ENCODE data around the gene DNAJB5. TPM values are rescaled to one million over a fixed set of nuclear protein-coding genes. Genes with fewer than 3 reads are reported as not detected.
A peak's percentile ranks its signal among the peaks of the same experiment; 100 is the strongest.

The DNAJB5 gene
- total RNA-seq, 2 donors from 2014 or later = 19.8 to 40.1 TPM

- no peaks in the 10 kb centered on the region for H3K27me3 Mint-ChIP-seq (ENCODE audit: insufficient read depth)
- peak overlapping the region; percentile 42 for H3K27ac Mint-ChIP-seq
- WGBS, 2 experiments (ENCODE audit: insufficient coverage in 1 of 2, insufficient read length in 1 of 2) = 92% methylated on average over 8 to 10 of the region's 10 CpGs
- no peaks in the 10 kb centered on the region for H3K9me3 Mint-ChIP-seq
- H3K4me1 Mint-ChIP-seq = peaks cover 62% of the 10 kb centered on the region
- Histone ChIP-seq H3K27ac (ENCODE audit: low read depth, low read length) (no peak overlapping the region), H3K36me3 (ENCODE audit: control insufficient read depth, insufficient read depth, low read length) (peaks cover 43% of the 10 kb centered on the region), H3K4me1 (ENCODE audit: control insufficient read depth, insufficient read depth, low read length) (peaks cover 46% of the 10 kb centered on the region), H3K27me3 (ENCODE audit: control insufficient read depth, insufficient read depth, low read length, poor library complexity, severe bottlenecking) (no peaks in the 10 kb centered on the region), H3K9ac (ENCODE audit: extremely low read depth, low read length, poor library complexity, severe bottlenecking) (no peak overlapping the region), H3K9me3 (ENCODE audit: control insufficient read depth, low read length) (no peaks in the 10 kb centered on the region), H3K4me3 (ENCODE audit: low read length) (no peak overlapping the region)
- no peak for TF ChIP-seq CTCF (conservative IDR thresholded peaks at IDR 0.05)
- DNase-seq = no peak
- H3K4me3 Mint-ChIP-seq = no peak overlapping the region
- peaks cover 19% of the 10 kb centered on the region for H3K36me3 Mint-ChIP-seq (ENCODE audit: low read depth)
These were observed 7.3 kb downstream of the DNAJB5 start for GRCh38 chr9:34996905-34997279.

- H3K27ac Mint-ChIP-seq = peak overlapping the region; percentile 48
- peaks cover 62% of the 10 kb centered on the region for H3K4me1 Mint-ChIP-seq
These were observed 7.8 kb downstream of the DNAJB5 start for GRCh38 chr9:34997379-34997781.

GRCh38 chr9:34998266-34998665 lies 8.7 kb downstream of the DNAJB5 start:
- H3K36me3 Mint-ChIP-seq (ENCODE audit: low read depth) = peaks cover 19% of the 10 kb centered on the region
- Histone ChIP-seq H3K36me3 (ENCODE audit: control insufficient read depth, insufficient read depth, low read length) (peaks cover 32% of the 10 kb centered on the region), H3K27ac (ENCODE audit: low read depth, low read length) (no peak overlapping the region), H3K4me3 (ENCODE audit: low read length) (no peak overlapping the region), H3K27me3 (ENCODE audit: control insufficient read depth, insufficient read depth, low read length, poor library complexity, severe bottlenecking) (no peaks in the 10 kb centered on the region), H3K9me3 (ENCODE audit: control insufficient read depth, low read length) (no peaks in the 10 kb centered on the region), H3K9ac (ENCODE audit: extremely low read depth, low read length, poor library complexity, severe bottlenecking) (no peak overlapping the region), H3K4me1 (ENCODE audit: control insufficient read depth, insufficient read depth, low read length) (peaks cover 51% of the 10 kb centered on the region)
- 95% methylated on average over 3 of the region's 3 CpGs; no CpG with 5 or more reads in 1 of the 2 experiments for WGBS, 2 experiments (ENCODE audit: insufficient coverage in 1 of 2, insufficient read length in 1 of 2)
- no peak for TF ChIP-seq CTCF (conservative IDR thresholded peaks at IDR 0.05)
- H3K4me3 Mint-ChIP-seq = no peak overlapping the region
- H3K9me3 Mint-ChIP-seq = no peaks in the 10 kb centered on the region
- H3K27me3 Mint-ChIP-seq (ENCODE audit: insufficient read depth) = no peaks in the 10 kb centered on the region
- no peak overlapping the region for H3K27ac Mint-ChIP-seq
- no peak for DNase-seq
- H3K4me1 Mint-ChIP-seq = peaks cover 64% of the 10 kb centered on the region

More at GRCh38 chr9:34997379-34997781, 7.8 kb downstream of the DNAJB5 start:
- H3K4me3 Mint-ChIP-seq = no peak overlapping the region
- H3K27ac ChIP-seq (ENCODE audit: low read depth, low read length) = no peak overlapping the region
- peaks cover 39% of the 10 kb centered on the region for H3K36me3 ChIP-seq (ENCODE audit: control insufficient read depth, insufficient read depth, low read length)
- no peaks in the 10 kb centered on the region for H3K9me3 Mint-ChIP-seq
- H3K4me1 ChIP-seq (ENCODE audit: control insufficient read depth, insufficient read depth, low read length) = peaks cover 49% of the 10 kb centered on the region
- no peak overlapping the region for H3K9ac ChIP-seq (ENCODE audit: extremely low read depth, low read length, poor library complexity, severe bottlenecking)
- TF ChIP-seq CTCF (conservative IDR thresholded peaks at IDR 0.05) = no peak
- H3K9me3 ChIP-seq (ENCODE audit: control insufficient read depth, low read length) = no peaks in the 10 kb centered on the region
- H3K4me3 ChIP-seq (ENCODE audit: low read length) = no peak overlapping the region
- peaks cover 19% of the 10 kb centered on the region for H3K36me3 Mint-ChIP-seq (ENCODE audit: low read depth)
- H3K27me3 ChIP-seq (ENCODE audit: control insufficient read depth, insufficient read depth, low read length, poor library complexity, severe bottlenecking) = no peaks in the 10 kb centered on the region
- DNase-seq = no peak
- no peaks in the 10 kb centered on the region for H3K27me3 Mint-ChIP-seq (ENCODE audit: insufficient read depth)

Measured in endodermal cell (in vitro differentiated cells).